SH-SY5Y (cell line): Measurements from ENCODE around the gene DENND5B.

Experiments
- GATA2 ChIP-seq: IDR thresholded peaks from 2 replicates; pipeline ENCODE4 v1.6.1; 2011; ENCODE audit warnings: mild to moderate bottlenecking, low read depth, low read length
- GATA3 ChIP-seq: IDR thresholded peaks from 2 replicates; pipeline ENCODE4 v1.6.1; 2011; ENCODE audit warnings: low read depth, mild to moderate bottlenecking, low read length, moderate library complexity

- TF ChIP-seq GATA2: no peak
- TF ChIP-seq GATA3: no peak
These were observed 250.9 kb downstream of the DENND5B start for GRCh38 chr12:31339831-31340622.
